ENCODE data around the gene GRAP. TPM values are rescaled to one million over a fixed set of nuclear protein-coding genes. Genes with fewer than 3 reads are reported as not detected.
A peak's percentile ranks its signal among the peaks of the same experiment; 100 is the strongest.
"Not testable (repeated sequence)": the region's sequence is repeated elsewhere in the genome, so short reads cannot be mapped to it uniquely, and the experiment has no call there.

GRAP gene
- total RNA-seq, 6 experiments from 2014 or later = 0.10 to 0.48 (median 0.14) TPM; not detected in 3

DNA sequence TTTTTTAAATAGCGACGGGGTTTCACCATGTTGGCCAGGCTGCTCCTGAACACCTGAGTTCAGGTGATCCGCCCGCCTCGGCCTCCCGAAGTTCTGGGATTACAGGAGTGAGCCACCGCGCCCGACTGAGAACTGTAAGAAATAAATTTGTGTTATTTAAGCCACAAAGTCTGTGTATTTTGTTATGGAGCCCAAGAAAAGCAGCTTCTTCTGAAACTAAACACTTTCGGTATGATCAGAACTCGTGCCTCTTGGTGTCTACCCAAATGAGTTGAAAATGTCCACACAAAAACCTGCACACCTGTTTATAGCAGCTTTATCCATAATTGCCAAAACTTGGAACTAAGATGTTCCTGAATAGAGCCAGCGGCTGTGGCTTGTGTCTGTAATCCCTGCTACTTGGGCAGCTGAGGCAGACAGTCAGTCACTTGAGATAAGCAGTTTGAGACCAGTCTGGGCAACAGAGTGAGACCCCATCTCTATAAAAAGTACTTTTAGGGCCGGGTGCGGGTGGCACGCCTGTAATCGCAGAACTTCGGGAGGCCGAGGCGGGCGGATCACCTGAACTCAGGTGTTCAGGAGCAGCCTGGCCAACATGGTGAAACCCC, 16.1 kb upstream of the GRAP start:
- H3K4me1 Mint-ChIP-seq (ENCODE audit: low read depth); H3K27me3 Mint-ChIP-seq (ENCODE audit: insufficient read depth); H3K4me3 Mint-ChIP-seq; H3K27ac Mint-ChIP-seq; DNase-seq; H3K9me3 Mint-ChIP-seq; H3K36me3 Mint-ChIP-seq (ENCODE audit: low read depth): not testable (repeated sequence)

DNA sequence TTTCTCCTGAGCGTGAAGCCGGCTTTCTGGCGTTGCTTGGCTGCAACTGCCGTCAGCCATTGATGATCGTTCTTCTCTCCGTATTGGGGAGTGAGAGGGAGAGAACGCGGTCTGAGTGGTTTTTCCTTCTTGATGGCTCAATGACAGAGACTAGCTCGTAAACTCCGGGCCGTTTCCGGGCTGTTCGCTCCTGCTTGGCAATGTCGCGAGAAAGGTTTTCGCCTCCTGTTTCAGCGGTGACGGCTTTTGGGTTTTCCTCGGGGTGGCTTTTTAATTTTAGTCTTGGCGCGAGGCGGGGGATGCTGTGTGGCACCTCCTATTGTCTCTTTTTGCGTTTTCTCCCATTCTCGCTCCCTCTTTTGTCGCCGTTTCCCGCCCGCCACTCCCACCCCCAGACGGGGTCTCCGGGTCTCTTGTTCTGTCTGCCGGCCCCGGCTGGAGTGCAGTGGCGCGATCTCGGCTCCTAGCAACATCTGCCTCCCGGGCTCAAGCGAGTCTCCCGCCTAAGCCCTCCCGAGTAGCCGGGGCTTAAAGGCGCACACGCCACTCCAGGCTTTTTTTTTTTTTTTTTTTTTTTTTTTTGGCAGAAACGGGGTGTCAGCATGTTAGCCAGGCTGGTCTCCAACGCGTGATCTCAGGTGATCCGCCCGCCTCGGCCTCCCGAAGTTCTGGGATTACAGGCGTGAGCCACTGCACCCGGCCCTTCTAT, 15.4 kb upstream of the GRAP start:
- peak; percentile 99 for DNase-seq
- H3K27me3 Mint-ChIP-seq (ENCODE audit: insufficient read depth); H3K36me3 Mint-ChIP-seq (ENCODE audit: low read depth); H3K4me1 Mint-ChIP-seq (ENCODE audit: low read depth); H3K9me3 Mint-ChIP-seq; H3K27ac Mint-ChIP-seq; H3K4me3 Mint-ChIP-seq: not testable (repeated sequence)

DNA sequence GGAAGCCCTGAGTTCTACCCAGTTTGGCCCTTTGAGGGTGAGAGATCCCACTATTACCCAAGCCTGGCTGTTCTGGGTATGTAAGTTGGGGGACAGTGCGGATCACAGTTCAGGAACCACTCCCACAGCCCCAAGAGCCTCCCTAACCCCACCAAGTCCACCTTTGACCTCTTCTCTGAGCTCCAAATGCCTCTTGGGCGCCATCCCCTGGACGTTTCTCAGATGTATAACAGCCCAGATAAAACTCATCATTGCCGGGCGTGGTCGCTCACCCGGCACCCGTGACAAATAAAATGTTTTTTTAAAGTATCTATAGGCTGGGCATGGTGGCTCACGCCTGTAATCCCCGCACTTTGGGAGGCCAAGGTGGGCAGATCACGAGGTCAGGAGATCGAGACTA, 8.7 kb upstream of the GRAP start:
- not testable (repeated sequence) for H3K9me3 Mint-ChIP-seq; H3K36me3 Mint-ChIP-seq (ENCODE audit: low read depth); DNase-seq; H3K4me1 Mint-ChIP-seq (ENCODE audit: low read depth); H3K4me3 Mint-ChIP-seq; H3K27ac Mint-ChIP-seq; H3K27me3 Mint-ChIP-seq (ENCODE audit: insufficient read depth)

DNA sequence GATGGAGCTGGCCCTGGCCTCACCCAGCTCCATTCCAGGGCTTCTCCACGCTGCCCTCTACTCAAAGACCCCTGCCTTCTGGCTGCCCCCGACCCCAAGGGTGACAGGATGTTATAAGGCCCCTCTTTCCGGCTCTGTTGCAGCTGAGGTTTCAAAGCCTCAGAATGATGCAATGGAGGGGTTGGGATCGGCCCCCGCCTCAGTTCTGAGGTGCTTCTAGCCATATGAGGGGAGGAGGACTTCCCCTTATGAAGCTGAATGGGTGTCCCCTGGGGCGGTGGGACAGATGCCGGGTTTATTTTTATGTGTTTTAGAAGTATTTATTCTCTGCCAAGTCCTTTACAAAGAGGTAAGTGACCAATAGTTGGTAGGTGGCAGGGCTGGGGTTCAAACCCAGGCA, 2.1 kb upstream of the GRAP start:
- H3K27ac Mint-ChIP-seq; DNase-seq; H3K36me3 Mint-ChIP-seq (ENCODE audit: low read depth); H3K27me3 Mint-ChIP-seq (ENCODE audit: insufficient read depth); H3K4me3 Mint-ChIP-seq; H3K9me3 Mint-ChIP-seq; H3K4me1 Mint-ChIP-seq (ENCODE audit: low read depth): not testable (repeated sequence)

DNA sequence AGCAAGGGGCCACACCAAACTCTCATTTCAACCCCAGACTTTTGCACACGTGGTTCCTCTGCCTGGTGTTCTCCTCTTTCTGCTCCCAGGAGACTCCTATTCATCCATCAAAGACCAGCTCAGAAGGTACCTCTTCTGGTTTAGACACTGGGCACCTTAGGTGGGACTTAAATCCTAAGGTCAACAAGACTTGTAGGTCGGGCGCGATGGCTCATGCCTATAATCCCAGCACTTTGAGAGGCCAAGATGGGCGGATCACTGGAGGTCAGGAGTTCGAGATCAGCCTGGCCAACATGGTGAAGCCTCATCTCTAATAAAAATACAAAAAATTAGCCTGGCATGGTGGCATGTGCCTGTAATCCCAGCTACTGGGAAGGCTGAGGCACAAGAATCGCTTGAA, 753 bp upstream of the GRAP start:
- H3K4me3 Mint-ChIP-seq; H3K36me3 Mint-ChIP-seq (ENCODE audit: low read depth); H3K9me3 Mint-ChIP-seq; H3K27ac Mint-ChIP-seq; H3K4me1 Mint-ChIP-seq (ENCODE audit: low read depth); DNase-seq; H3K27me3 Mint-ChIP-seq (ENCODE audit: insufficient read depth): not testable (repeated sequence)

DNA sequence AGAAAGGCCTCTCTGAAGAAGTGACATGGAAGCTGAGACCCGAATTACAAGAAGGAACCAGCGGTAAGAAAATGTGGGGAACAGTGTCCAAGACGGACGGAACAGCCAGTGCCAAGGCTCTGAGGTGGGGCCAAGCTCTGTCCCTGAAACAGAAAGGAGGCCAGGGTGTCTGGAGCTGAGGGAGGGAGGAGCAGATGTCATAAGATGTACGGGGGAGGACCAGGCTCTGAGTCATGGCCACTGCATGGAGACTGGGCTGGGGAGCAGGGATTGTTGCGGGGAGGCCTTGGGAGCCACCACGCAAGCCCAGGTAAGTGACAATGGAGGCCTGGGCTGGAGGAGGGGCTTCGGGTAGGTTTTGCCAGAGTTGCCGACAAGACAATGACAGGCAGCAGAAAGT, 2.1 kb downstream of the GRAP start:
- H3K4me3 Mint-ChIP-seq; DNase-seq; H3K27ac Mint-ChIP-seq; H3K36me3 Mint-ChIP-seq (ENCODE audit: low read depth); H3K9me3 Mint-ChIP-seq; H3K4me1 Mint-ChIP-seq (ENCODE audit: low read depth); H3K27me3 Mint-ChIP-seq (ENCODE audit: insufficient read depth): not testable (repeated sequence)

DNA sequence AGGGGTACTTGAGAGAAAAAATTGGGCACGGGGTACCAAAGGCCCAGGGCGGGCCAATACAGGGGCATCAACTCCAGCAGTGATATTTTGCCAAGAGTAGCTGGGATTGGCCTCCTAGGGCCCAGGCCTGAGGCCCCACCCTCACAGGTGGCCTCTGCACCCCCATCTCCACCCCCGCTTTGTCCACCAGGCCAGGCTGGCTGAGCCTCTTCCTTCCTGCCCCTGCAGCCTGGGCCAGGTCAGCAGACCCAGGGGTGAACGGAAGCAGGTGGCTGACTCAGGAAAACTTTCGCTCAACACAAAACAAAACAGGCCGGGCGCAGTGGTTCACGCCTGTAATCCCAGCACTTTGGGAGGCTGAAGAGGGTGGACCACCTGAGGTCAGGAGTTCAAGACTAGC, 3.7 kb downstream of the GRAP start:
- not testable (repeated sequence) for H3K27ac Mint-ChIP-seq; DNase-seq; H3K36me3 Mint-ChIP-seq (ENCODE audit: low read depth); H3K9me3 Mint-ChIP-seq; H3K4me3 Mint-ChIP-seq; H3K27me3 Mint-ChIP-seq (ENCODE audit: insufficient read depth); H3K4me1 Mint-ChIP-seq (ENCODE audit: low read depth)

DNA sequence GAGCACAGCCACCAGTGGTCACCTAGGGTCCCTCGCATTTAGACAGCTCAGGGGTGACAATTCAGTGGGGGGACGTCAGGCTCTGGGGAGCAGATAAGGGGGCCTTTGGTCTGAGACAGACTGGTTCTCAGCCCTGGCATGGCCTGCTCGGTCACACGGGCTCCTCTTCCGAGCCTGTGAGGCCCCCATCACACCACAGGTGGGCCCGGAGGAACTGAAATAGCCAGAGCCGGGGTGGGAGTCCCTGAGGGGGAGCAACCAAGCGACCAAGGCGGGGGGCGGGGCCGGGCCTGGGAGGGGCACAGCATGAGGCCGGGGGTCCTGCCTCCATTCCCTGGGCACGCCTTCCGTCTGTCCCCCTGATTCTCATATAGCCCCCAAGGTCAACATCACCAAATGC, 4.4 kb downstream of the GRAP start:
- not testable (repeated sequence) for DNase-seq; H3K27ac Mint-ChIP-seq; H3K36me3 Mint-ChIP-seq (ENCODE audit: low read depth); H3K4me1 Mint-ChIP-seq (ENCODE audit: low read depth); H3K9me3 Mint-ChIP-seq; H3K4me3 Mint-ChIP-seq; H3K27me3 Mint-ChIP-seq (ENCODE audit: insufficient read depth)

DNA sequence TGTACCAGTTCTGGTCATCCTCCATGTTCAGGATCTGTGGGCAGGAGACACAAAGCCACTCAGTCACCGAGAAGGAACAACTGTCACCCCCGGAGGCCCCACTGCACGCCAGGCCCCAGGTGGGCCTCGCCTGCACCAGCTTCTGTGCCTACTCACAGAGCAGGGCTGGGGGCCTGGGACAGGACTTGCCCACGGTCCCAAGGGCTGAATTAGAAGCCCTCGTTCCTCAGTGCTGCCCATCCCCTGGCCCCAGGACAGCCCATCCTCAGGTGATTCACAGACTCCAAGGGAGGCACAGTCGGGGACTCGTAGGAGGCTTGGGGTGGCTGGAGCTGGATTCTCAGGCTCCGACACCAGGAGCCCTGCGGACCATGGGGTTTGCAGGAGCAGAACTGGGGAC, 4.9 kb downstream of the GRAP start:
- not testable (repeated sequence) for H3K36me3 Mint-ChIP-seq (ENCODE audit: low read depth); H3K27ac Mint-ChIP-seq; DNase-seq; H3K9me3 Mint-ChIP-seq; H3K4me3 Mint-ChIP-seq; H3K27me3 Mint-ChIP-seq (ENCODE audit: insufficient read depth); H3K4me1 Mint-ChIP-seq (ENCODE audit: low read depth)

DNA sequence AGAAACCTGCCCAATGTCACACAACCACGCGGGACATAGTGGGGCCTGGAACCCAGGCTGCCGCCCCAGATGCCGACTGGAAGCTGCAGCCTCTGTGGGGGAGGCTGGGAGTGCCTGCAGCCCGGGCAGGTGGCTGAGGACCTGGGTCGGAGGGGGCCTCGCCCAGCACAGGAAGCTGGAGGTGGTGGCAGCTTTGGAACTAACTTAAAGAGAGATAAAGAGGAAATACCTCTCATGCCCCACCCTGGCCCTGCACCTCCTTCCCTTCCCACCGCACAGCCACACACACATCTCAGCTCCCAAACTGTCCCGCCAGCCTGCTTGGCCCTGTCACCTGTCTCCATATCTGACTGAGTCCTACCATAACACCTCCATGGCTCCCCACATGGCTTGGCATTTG, 6.4 kb downstream of the GRAP start:
- not testable (repeated sequence) for H3K4me1 Mint-ChIP-seq (ENCODE audit: low read depth); H3K27ac Mint-ChIP-seq

DNA sequence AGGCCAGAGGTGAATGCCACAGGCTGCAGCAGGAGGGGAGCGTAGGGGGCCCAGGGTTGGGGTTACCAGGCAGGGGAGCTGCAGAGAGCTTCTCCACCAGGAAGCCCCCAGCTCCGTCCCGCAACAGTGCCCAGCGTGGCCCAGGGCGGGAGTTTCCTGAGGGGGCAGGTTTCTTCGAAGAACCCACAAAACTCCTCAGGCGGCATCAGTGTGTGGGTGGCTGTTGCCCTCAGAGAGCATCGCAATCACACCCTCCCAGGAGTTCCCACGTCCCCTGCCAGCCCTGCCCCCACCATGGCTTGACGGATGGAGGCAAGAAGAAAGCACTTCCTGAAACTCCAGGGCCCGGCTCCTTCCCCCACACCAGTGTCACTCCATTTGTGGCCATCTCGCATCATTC, 8.0 kb downstream of the GRAP start:
- not testable (repeated sequence) for H3K36me3 Mint-ChIP-seq (ENCODE audit: low read depth); H3K27me3 Mint-ChIP-seq (ENCODE audit: insufficient read depth); H3K4me1 Mint-ChIP-seq (ENCODE audit: low read depth); H3K27ac Mint-ChIP-seq; DNase-seq; H3K9me3 Mint-ChIP-seq; H3K4me3 Mint-ChIP-seq

More for the DNA sequence above, 6.4 kb downstream of the GRAP start:
- H3K27me3 Mint-ChIP-seq (ENCODE audit: insufficient read depth); H3K4me3 Mint-ChIP-seq; H3K36me3 Mint-ChIP-seq (ENCODE audit: low read depth); H3K9me3 Mint-ChIP-seq; DNase-seq: not testable (repeated sequence)

DNA sequence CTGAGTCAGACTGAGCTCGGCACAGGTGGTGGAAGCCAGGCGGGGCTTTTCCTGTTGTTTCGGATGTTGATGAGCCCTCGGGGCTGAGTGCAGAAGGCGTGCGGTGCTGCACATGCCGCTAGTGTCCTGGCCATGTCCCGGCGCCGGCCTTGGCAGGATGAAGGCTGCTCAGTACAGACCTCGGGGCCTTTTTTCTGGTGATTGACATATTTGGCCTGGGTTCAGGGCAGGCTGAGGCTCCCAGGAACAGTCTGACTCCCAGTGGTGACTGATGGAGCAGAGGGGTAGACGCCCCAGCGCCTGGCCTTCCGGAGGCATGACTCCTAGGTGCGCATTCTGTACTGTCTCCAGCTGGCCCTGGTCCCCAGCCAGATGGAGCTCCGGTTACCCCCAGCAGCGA, 8.8 kb downstream of the GRAP start:
- H3K9me3 Mint-ChIP-seq; H3K4me1 Mint-ChIP-seq (ENCODE audit: low read depth); H3K27ac Mint-ChIP-seq; DNase-seq; H3K36me3 Mint-ChIP-seq (ENCODE audit: low read depth); H3K27me3 Mint-ChIP-seq (ENCODE audit: insufficient read depth); H3K4me3 Mint-ChIP-seq: not testable (repeated sequence)

DNA sequence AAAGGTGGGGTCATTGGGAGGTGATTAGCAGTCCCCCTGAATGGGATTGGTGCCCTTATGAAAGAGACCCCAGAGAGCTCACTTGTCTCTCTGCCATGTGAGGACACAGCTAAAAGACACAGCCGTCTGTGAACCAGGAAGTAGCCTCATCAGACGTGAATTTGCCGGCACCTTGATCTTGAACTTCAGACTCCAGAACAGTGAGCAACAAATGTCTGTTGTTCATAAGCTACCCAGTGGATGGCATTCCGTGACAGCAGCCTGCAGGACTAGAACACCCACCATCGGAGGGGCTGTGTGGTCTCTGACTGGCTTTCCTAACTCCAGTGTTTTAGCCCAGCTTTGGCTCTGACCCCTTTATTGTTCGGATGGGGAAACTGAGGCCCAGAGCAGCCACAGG, 9.2 kb downstream of the GRAP start:
- not testable (repeated sequence) for DNase-seq; H3K36me3 Mint-ChIP-seq (ENCODE audit: low read depth); H3K9me3 Mint-ChIP-seq; H3K27ac Mint-ChIP-seq; H3K4me3 Mint-ChIP-seq; H3K4me1 Mint-ChIP-seq (ENCODE audit: low read depth); H3K27me3 Mint-ChIP-seq (ENCODE audit: insufficient read depth)

DNA sequence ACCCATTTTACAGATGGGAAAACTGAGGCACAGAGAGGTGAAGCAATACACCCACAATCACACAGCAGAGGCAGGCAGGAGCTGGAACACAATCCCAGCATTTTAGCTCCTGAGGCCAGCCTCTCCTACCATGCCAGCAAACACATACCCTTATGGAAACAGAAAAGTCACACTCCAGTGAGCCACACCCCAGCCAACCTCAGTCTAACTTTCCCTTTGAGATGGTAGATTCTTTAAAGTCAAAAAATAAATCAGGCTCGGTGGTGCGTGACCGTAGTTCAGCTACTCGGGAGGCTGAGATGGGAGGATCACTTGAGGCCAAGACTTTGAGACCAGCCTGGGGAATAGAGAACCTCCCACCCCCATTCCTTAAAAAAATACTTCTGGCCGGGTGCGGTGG, 10.6 kb downstream of the GRAP start:
- not testable (repeated sequence) for H3K27ac Mint-ChIP-seq; H3K4me1 Mint-ChIP-seq (ENCODE audit: low read depth); H3K4me3 Mint-ChIP-seq; H3K36me3 Mint-ChIP-seq (ENCODE audit: low read depth); H3K27me3 Mint-ChIP-seq (ENCODE audit: insufficient read depth); DNase-seq; H3K9me3 Mint-ChIP-seq

Measured in HFFc6 (cell line).